ENCODE data around the gene LIMS1. TPM values are rescaled to one million over a fixed set of nuclear protein-coding genes. Genes with fewer than 3 reads are reported as not detected.
"Not testable (repeated sequence)": the region's sequence is repeated elsewhere in the genome, so short reads cannot be mapped to it uniquely, and the experiment has no call there.

Gene LIMS1
- total and polyA plus RNA-seq, 4 donors: 26.7 to 102 (median 90.4) TPM

DNA sequence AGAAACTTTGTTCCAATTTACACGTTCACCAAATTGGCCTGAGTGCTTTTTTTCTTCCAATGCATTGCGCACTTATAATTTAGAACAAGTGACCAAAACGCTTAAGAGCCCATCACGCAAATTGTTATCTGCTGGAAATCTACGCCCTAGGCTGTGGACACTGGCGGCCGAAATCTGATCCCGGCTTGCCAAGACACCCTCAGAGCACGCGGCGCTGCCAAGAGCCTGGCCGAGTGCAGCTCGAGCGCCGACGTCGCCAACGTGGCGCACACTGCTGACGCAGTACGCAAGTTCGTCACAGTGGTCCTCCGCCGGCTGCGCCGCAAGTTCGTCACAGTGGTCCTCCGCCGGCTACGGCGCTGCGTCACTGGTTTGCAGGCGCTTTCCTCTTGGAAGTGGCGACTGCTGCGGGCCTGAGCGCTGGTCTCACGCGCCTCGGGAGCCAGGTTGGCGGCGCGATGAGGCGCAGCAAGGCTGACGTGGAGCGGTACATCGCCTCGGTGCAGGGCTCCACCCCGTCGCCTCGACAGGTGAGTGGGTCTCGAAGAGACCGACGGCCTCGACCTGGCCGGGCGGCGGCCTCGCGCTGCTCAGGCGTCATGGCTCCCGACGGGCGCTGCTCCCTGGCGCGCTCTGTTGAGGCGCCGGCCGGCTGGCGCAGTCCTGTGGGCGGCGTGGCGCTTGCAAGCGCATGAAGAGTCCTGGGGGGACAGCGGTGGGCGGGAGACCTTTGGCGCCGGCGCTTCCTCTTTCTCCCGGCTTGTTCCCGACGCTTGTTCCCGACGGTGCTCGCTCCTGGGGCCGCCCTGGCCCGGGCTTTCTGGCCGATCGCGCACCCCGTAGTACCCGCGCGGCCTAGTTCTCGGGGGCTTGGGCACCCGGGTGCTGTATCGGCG is 185.1 kb downstream of the LIMS1 start, which contains the start of gene RANBP2:
Gene RANBP2 (plus strand): TSS at position 334 of the 896 bp plus-strand sequence. CDS start 125 bp downstream, at position 459.
- peak; percentile 97 to 99 (median 97) for DNase-seq
- Histone ChIP-seq H3K27me3 (ENCODE audit: control insufficient read depth in 3 of 3, insufficient read depth in 3 of 3, low read length in 2 of 3) (no peaks in the 10 kb centered on the region), H3K4me3 (peak within 1 kb of the TSS; percentile 99), H3K27ac (ENCODE audit: low read depth in 1 of 2, low read length in 1 of 2) (peak within 1 kb of the TSS; percentile 92 to 98), H3K9me3 (ENCODE audit: control insufficient read depth in 4 of 4, insufficient read depth in 3 of 4, low read length in 3 of 4) (no peaks in the 10 kb centered on the region), H3K4me1 (ENCODE audit: control insufficient read depth in 5 of 5, insufficient read depth in 5 of 5, low read length in 5 of 5) (peaks cover 0 to 4% (median 0%) of the 10 kb centered on the region in 5 donors), H3K36me3 (ENCODE audit: control insufficient read depth in 4 of 4, insufficient read depth in 4 of 4, low read length in 4 of 4) (no peaks in the 10 kb centered on the region), H3K9ac (ENCODE audit: insufficient read depth in 1 of 2, low read length in 2 of 2) (peak within 1 kb of the TSS; percentile 93 to 95)
- TF ChIP-seq, protein P1, sequence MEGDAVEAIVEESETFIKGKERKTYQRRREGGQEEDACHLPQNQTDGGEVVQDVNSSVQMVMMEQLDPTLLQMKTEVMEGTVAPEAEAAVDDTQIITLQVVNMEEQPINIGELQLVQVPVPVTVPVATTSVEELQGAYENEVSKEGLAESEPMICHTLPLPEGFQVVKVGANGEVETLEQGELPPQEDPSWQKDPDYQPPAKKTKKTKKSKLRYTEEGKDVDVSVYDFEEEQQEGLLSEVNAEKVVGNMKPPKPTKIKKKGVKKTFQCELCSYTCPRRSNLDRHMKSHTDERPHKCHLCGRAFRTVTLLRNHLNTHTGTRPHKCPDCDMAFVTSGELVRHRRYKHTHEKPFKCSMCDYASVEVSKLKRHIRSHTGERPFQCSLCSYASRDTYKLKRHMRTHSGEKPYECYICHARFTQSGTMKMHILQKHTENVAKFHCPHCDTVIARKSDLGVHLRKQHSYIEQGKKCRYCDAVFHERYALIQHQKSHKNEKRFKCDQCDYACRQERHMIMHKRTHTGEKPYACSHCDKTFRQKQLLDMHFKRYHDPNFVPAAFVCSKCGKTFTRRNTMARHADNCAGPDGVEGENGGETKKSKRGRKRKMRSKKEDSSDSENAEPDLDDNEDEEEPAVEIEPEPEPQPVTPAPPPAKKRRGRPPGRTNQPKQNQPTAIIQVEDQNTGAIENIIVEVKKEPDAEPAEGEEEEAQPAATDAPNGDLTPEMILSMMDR (IDR thresholded peaks at IDR 0.05; ENCODE audit: control extremely low read depth, extremely low read depth): no peak
- WGBS, 2 donors: 0 to 1% methylated on average over 88 to 97 of the region's 97 CpGs
- ATAC-seq (ENCODE audit: insufficient read depth, low FRiP score): peak; percentile 100

DNA sequence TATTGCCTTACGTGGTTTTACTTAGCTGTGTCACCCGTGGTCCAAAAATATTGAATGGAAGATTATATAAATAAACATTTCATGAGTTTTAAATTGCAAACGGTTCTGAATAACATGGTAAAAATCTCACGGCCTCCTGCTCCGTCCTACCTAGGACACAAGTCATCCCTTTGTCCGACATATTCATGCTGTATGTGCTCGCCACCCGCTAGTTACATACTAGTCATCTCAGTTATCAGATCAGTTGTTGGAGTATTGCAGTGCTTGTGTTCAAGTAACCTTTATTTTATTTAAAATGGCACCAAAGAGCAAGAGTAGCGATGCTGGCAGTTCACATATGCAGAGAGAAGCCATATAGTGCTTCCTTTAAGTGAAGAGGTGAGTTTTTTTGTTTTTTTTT is 191.8 kb downstream of the LIMS1 start:
- not testable (repeated sequence) for H3K27ac ChIP-seq (ENCODE audit: low read depth in 1 of 2, low read length in 1 of 2); H3K27me3 ChIP-seq (ENCODE audit: control insufficient read depth in 3 of 3, insufficient read depth in 3 of 3, low read length in 2 of 3); H3K4me1 ChIP-seq (ENCODE audit: control insufficient read depth in 5 of 5, insufficient read depth in 5 of 5, low read length in 5 of 5); H3K9me3 ChIP-seq (ENCODE audit: control insufficient read depth in 4 of 4, insufficient read depth in 3 of 4, low read length in 3 of 4); H3K9ac ChIP-seq (ENCODE audit: insufficient read depth in 1 of 2, low read length in 2 of 2); ATAC-seq (ENCODE audit: insufficient read depth, low FRiP score); H3K4me3 ChIP-seq; DNase-seq; H3K36me3 ChIP-seq (ENCODE audit: control insufficient read depth in 4 of 4, insufficient read depth in 4 of 4, low read length in 4 of 4)
- 76 to 78% methylated on average over 9 of the region's 9 CpGs for WGBS, 2 donors

DNA sequence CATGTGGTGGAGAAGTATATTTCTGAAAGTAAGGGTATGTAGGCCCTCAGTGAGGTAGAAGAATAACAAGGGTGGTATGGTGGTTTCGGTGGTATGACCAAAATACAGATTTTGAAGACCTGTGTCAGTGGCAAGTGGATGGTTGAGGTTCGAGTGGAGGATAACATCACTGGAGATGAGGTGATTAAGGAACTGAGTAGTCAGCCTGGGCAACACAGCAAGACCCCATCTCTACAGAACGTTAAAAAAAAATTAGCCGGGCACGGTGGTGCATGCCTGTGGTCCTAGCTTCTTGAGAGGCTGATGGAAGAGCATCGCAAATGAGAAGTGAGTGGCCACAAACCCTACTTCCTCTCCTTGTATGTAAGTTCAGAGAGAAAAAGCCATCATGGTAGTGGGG is 200.4 kb downstream of the LIMS1 start:
- H3K36me3 ChIP-seq (ENCODE audit: control insufficient read depth in 4 of 4, insufficient read depth in 4 of 4, low read length in 4 of 4); H3K27me3 ChIP-seq (ENCODE audit: control insufficient read depth in 3 of 3, insufficient read depth in 3 of 3, low read length in 2 of 3); H3K9ac ChIP-seq (ENCODE audit: insufficient read depth in 1 of 2, low read length in 2 of 2); H3K27ac ChIP-seq (ENCODE audit: low read depth in 1 of 2, low read length in 1 of 2); H3K9me3 ChIP-seq (ENCODE audit: control insufficient read depth in 4 of 4, insufficient read depth in 3 of 4, low read length in 3 of 4); DNase-seq; H3K4me3 ChIP-seq; H3K4me1 ChIP-seq (ENCODE audit: control insufficient read depth in 5 of 5, insufficient read depth in 5 of 5, low read length in 5 of 5); ATAC-seq (ENCODE audit: insufficient read depth, low FRiP score): not testable (repeated sequence)
- 93 to 94% methylated on average over 6 of the region's 6 CpGs for WGBS, 2 donors

Small RNA genes lying within 50 kb of the gene (small RNA-seq; reads per million reads assigned to genes)
- gene AC010095.1 (ENCODE audit: low replicate concordance): not detected

Other genes starting within 250 kb of the LIMS1 start
- 10 to 100 TPM in 1 of 2 donors, 1 to 10 TPM in 1; 4.8 to 20.5 TPM for gene SULT1C2, start 245.6 kb upstream of the LIMS1 start, total RNA-seq
- gene SULT1C2, start 245.6 kb upstream of the LIMS1 start, polyA plus RNA-seq: 1 to 10 TPM; 1.7 to 2.7 TPM
- 10 to 100 TPM in 1 of 2 donors, 1 to 10 TPM in 1; 4.3 to 85.0 TPM for gene SULT1C4, start 156.5 kb upstream of the LIMS1 start, total RNA-seq
- gene SULT1C4, start 156.5 kb upstream of the LIMS1 start, polyA plus RNA-seq: 1 to 10 TPM; 1.7 to 7.4 TPM
- 100 to 1,000 TPM in 1 of 2 donors, 10 to 100 TPM in 1; 33.9 to 111 TPM for gene GCC2, start 85.3 kb upstream of the LIMS1 start, total RNA-seq
- gene GCC2, start 85.3 kb upstream of the LIMS1 start, polyA plus RNA-seq: 10 to 100 TPM; 10.4 to 12.2 TPM
- 100 to 1,000 TPM in 1 of 2 donors, 10 to 100 TPM in 1; 58.8 to 125 TPM for gene RANBP2, start 185.0 kb downstream of the LIMS1 start, total RNA-seq
- gene RANBP2, start 185.0 kb downstream of the LIMS1 start, polyA plus RNA-seq: 10 to 100 TPM in 1 of 2 donors, 1 to 10 TPM in 1; 9.1 to 16.6 TPM

Measured in lung (tissue), 13 donors.